Stimulated activated CD8-positive, alpha-beta memory T cell treated with anti-CD3 and anti-CD28 coated beads, Interleukin-7, amount 100 ng/mL, for 4 hours (primary cell): ENCODE results near the gene CPXM1.

Experiments
- DNase-seq, 2 donors: peaks; one replicate each; pipeline ENCODE4 v3.0.0-alpha.2; 2020; ENCODE audit warnings: low read depth in 2 of 2

The CPXM1 gene

DNA sequence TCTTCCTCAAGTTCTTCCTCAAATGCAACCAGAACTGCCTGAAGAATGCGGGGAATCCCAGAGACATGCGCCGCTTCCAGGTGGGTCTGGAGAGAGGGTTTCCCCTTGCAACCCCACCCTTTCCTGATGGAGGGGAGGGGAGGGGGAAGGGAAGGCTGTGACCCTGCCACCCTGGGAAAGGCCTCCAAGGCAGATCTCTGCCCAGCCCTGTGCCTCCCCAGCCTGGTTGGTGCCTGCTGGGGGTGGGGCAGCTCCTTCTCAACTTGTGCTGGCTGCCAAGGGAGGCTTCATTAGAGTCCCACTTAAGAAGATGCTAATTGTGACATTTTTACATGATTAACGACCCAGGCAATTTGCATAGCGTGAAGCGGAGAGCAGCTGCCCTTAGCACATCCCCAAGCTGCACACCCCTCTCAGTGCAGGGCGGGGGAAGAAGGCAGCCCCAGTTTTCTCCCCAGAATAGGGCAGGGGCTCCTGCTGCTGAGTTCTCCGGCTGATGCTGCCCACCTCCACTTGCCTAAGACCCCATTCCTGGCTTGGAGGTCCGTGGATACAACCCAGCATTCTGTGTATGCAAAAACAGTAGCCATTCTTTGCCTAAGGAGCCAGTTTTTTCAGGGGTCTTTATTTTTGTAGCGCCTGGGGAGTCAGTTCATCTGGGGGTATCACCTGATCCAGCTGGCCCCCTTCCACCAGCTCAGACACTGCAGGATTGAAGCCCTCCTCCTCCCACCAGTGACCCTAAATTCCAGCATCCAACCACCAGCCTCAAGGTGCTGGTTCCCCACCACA, 51.7 kb downstream of the CPXM1 start:
- no peak for DNase-seq

DNA sequence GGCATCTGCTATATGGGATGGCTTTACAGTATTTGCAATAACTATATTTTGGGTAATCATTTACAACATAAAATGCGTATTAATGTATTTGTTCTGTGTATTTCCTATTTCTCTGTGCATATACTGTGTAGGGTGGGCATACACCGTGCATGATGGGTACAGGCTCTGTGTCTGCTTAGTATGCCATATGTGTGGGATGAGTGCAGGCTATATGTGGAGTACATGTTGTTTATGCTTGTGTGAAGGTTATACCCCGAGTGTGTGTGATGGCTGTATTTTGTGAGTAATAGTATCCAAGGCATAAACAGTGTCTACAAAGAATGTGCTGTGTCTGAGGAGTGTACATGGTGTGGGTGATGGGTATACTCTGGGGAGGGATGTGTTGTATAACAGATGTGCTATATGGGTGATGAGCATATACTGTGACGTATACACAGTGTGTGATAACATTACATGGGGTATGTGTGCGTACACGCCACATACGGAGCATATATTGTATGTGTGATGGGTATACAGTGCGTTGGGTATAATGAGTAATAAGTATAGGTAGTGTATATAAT, 52.7 kb downstream of the CPXM1 start:
- DNase-seq = no peak

DNA sequence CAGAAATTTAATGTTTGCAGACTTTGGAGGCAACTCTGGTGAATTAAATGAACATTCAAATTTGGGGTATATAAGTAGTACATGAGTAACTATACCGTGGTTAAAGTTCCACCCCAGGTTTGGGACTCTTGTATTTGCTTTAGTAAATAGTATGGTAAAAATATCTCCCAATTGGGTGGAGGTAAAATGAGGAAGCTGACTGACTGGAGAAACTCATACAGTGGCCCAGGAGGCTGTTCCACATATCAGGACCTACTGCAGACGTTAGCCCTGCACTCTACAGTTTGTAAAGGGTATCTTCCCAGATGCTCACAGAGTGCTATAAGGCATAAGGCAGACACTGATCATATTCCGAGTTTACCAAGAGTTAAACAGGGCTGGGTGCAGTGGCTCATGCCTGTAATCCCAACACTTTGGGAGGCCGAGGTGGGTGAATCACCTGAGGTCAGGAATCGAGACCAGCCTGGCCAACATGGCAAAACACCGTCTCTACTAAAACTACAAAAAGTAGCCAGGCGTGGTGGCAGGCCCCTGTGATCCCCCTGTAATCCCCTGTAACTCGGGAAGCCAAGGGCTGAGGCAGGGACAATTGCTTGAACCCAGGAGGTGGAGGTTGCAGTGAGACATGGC, 53.7 kb downstream of the CPXM1 start:
- no peak for DNase-seq

DNA sequence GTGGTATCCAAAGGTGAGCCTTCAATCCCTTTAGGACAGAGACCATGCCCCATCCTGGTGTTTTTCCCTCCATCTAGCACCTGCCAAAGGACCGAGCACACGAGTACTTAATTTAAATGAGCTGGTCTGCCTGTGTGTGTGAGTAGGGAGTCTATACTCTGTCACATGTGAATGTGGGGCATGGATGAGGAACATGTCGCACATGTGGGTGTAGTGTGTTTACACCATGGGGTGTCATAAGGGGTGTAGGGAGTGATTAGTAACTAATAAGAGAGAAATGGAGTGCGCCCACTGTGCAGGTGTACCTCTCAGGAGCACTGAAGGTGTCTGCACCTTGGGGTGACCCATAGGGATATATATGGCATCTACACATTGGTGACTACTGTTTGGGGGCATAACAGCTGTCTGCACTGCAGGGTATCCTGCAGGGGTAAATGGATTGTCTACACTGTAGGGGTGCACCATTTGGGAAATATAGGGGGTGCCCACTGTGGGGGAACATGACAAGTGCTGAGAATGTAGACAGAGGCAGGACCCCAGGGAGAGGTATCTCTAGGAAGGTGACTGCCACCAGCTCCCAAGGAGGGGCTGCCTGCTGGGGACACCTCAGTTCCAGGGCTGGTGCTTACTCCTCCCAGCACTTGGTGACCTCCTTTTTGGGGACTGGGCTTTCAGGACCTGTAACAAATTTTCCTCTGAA, 54.3 kb downstream of the CPXM1 start:
- DNase-seq = no peak

DNA sequence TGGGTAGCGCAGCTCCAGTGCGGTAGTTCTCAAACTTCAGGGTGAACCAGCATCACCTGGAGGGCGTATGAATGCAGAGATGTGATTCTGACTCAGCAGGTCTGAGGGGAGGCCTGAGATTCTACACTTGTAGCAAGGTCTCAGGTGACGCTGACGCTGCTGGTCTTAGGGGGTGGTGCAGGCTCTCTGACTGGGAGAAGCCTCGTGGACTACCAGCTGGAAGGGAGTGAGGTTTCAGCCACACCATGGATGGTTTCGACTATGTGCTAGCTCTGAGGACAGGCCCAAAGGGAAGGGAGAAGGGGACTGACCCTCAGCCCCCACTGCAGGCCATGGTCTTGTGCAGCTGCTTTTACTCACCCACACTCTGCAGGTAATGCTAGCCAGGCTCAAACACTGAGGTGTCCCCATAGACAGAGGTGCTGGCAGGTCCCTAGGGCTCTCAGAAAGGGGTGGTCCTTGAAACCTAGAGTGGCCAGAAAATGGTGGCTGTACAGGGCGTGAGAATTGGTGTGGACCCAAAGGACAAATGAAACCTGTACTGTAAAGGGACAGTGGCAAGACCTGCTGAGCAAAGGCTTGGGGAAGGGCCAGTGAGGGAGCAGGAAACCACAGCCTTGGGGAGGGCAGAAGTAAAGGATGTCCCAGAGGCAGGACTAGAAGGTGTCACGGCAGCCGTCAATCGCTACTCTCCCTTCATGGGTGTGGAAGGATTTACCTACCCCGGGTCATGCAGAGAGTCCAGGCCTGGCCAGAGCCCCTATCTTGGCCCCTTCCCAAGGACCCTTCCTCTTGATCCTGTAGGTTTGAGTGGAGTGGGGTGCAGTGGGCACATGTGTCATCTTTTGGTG, 55.1 kb downstream of the CPXM1 start:
- no peak for DNase-seq
